Stimulated activated memory B cell treated with anti-CD40 and anti-IgM and Interleukin-4, amounts not matched to agents 10 μg/mL and 1 μg/mL and 100 μg/mL, for 72 hours (primary cell): ENCODE data around the gene GRK4.

Experiments
- ATAC-seq: fragments of 150-1000 bp; cut with Tn5 transposase; 2 replicates; pipeline ENCODE4 v1.10.0; 2021
- H3K27ac Mint-ChIP-seq: one replicate; pipeline ENCODE4 v1.8.0; 2022; ENCODE audit warnings: mild to moderate bottlenecking, mixed read lengths
- H3K27me3 Mint-ChIP-seq: one replicate; pipeline ENCODE4 v1.8.0; 2022; ENCODE audit warnings: mixed read lengths
- H3K36me3 Mint-ChIP-seq: one replicate; pipeline ENCODE4 v1.8.0; 2022; ENCODE audit warnings: mixed read lengths
- H3K4me1 Mint-ChIP-seq: one replicate; pipeline ENCODE4 v1.8.0; 2022; ENCODE audit warnings: mixed read lengths
- H3K4me3 Mint-ChIP-seq: one replicate; pipeline ENCODE4 v1.8.0; 2022; ENCODE audit warnings: mild to moderate bottlenecking, moderate library complexity, mixed read lengths
- H3K9me3 Mint-ChIP-seq: one replicate; pipeline ENCODE4 v1.8.0; 2022; ENCODE audit warnings: mixed read lengths

GRK4 gene

GRCh38 chr4:3085948-3086670 lies 122.7 kb downstream of the GRK4 start:
- H3K4me1 Mint-ChIP-seq, result peaks cover 56% of the 10 kb centered on the region
- H3K36me3 Mint-ChIP-seq, result peaks cover 56% of the 10 kb centered on the region
- peaks cover 3% of the 10 kb centered on the region for H3K9me3 Mint-ChIP-seq
- no peak for ATAC-seq
- peak overlapping the region; percentile 75 for H3K27ac Mint-ChIP-seq
- no peak overlapping the region for H3K4me3 Mint-ChIP-seq
- H3K27me3 Mint-ChIP-seq, result no peaks in the 10 kb centered on the region

- Mint-ChIP-seq H3K9me3 (peaks cover 3% of the 10 kb centered on the region), H3K4me3 (no peak overlapping the region), H3K4me1 (peaks cover 56% of the 10 kb centered on the region), H3K27ac (peak overlapping the region; percentile 57), H3K27me3 (no peaks in the 10 kb centered on the region), H3K36me3 (peaks cover 59% of the 10 kb centered on the region)
- ATAC-seq, result no peak
These were observed 123.9 kb downstream of the GRK4 start for GRCh38 chr4:3087115-3087797.
